Raji (cell line): ENCODE results near the gene SYT1.

ENCODE experiments used
- POLR2A ChIP-seq: IDR thresholded peaks from 2 replicates; pipeline ENCODE4 v1.6.1; 2011; ENCODE audit warnings: low read depth, low read length, control low read depth; ENCODE audit not compliant: insufficient read depth

SYT1 gene

DNA sequence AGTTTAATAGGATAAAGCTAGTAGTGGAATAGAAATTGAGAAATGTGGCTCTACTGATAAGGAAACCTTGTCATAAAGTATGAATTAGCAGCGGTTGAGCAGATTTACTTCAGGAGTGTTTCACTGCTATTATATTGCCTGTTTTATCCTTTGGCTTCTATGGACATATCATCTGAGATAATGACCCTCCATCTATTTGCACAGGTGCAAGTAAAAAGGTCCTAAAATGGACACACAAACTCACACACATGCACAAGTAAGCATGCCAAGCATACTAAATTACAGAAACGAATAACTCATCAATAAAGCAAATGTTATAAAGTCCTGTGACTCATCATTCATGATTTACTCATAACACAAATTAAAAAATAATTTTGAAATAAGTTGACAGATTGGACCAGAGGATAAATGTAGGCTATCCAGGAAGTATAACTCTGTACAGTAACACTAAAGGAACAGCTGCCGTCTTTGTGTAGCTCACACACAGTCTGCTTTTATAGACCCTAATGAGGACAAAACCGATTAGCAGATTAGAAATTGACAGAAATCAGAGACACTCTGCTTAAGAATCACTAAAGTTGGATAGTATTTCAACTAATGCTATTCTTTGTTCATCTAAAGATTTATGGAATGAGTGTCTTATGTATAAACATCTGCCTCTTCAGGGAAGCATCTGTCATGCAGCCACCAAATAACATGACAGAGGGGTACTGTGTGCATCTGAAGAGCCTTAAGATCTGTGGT is 73.9 kb downstream of the SYT1 start:
- TF ChIP-seq POLR2A: no peak

DNA sequence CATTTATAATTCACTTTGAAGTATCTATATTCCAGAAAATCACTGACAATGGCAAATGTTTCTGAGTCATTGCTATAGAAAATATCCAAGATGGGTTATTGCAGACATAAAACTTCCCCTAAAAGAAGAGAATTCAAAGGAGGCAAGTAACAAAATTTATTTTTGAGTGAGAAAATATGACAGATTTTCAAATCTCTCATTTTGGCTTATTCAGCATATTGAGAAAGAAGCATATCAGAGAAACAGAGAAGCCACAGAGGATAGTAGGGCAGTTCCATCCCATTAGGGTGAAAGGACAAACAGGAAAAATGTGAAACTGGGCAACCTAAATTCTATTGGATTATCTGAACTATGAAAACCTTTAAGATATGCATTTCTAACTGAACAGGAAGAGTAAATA is 85.0 kb downstream of the SYT1 start:
- no peak for TF ChIP-seq POLR2A

DNA sequence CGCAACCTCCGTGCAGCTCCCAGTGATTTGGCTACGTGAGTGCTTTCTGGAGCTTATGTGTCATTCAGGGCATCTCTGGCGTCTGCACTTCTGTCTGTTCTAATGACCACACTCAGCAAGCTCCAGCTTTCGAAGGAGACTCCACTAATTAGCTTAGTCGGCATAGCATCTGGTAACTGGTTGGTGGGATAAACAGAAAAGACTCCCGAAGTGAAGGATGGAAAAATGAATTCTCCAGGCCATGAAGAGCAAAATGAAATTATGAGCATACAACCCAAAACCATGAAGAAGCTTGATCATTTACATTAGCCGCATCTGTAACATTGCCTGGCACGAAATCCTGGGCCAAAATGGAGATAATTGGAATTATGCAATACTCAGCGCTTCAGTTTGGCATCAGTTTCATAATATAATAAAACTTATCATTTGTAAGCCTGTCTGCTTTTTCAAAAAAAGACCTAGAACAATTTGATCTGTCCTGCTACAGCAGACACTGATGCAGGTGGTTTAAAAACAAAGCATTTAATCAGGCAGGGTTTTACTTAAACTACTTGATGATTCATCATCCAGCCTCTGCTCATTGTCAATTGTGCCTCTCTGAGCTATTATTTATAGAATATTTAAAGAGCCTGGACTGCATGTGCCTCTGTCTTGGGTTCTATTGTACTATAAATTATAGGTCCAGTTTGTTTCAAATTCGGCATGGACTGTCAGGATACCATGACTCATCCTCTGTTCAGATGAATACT is 87.4 kb downstream of the SYT1 start:
- TF ChIP-seq POLR2A: no peak

DNA sequence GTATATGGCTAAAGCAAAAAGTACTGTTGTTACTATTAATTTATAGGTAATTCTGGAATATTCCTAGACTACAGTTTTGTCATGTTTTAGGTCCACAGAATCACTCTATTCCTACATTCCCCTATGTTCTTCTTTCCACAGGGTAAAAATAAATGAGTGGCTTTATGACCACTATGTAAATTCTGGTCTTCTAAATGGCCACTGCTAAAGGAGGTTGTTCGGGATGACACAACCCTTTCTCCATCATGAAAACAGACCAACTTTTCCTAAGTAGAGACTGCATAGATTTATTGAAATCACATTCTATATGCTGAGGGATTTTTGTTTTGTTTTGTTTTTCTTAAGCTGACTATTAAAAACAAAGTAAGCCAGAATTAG is 88.0 kb downstream of the SYT1 start:
- no peak for TF ChIP-seq POLR2A

DNA sequence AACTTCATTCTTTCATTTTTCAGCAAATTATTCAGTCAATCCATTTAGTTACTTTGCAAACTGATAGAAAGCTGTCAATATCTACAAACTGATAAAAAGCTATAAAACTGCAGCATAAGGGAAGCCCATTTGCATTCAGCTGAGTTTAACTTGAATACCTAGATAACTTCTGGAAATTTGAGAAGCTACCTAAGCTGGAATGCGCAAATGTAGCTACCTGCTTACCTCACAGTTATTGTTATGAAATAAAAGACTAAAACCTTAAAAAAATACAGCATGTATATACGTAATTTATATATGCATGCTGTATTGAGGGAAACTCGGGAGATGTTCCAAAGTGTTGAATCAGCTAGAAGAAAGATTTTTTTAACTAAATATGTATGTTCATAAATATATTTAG is 94.4 kb downstream of the SYT1 start:
- TF ChIP-seq POLR2A: no peak

DNA sequence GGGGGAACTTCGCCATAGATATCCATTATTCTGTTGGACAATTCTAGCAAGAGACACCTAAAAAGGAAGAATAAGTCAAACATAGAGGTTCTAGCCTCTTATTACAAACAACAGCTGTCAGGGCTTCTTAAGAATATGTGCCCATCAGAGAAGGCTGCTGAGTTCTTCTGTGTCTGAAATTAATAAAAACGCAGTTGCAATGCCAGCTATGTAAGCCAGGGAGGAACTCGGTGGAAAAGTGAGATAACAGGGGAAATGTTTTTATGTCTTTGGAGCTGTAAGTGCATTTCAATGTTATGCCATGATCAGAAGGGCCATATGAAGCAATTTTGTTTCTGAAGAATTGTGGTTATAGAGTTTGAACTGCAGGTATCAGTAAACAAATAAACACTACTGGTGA is 95.0 kb downstream of the SYT1 start:
- no peak for TF ChIP-seq POLR2A

DNA sequence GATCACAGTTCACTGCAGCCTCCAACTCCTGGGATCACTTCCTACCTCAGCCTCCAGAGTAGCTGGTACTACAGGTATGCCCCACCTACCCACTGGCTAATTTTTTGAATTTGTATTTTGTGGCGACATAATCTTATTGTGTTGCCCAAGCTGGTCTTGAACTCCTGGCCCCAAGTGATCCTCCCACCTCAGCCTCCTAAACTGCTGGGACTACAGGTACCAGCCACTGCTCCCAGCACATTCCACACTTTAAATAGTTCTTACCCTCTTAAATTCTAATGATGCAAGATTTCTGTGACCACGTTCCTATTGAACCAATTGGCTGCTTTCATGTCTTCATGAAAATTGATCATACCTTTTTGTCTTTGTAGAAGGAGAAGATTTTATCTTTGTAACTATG is 96.6 kb downstream of the SYT1 start:
- TF ChIP-seq POLR2A: no peak

DNA sequence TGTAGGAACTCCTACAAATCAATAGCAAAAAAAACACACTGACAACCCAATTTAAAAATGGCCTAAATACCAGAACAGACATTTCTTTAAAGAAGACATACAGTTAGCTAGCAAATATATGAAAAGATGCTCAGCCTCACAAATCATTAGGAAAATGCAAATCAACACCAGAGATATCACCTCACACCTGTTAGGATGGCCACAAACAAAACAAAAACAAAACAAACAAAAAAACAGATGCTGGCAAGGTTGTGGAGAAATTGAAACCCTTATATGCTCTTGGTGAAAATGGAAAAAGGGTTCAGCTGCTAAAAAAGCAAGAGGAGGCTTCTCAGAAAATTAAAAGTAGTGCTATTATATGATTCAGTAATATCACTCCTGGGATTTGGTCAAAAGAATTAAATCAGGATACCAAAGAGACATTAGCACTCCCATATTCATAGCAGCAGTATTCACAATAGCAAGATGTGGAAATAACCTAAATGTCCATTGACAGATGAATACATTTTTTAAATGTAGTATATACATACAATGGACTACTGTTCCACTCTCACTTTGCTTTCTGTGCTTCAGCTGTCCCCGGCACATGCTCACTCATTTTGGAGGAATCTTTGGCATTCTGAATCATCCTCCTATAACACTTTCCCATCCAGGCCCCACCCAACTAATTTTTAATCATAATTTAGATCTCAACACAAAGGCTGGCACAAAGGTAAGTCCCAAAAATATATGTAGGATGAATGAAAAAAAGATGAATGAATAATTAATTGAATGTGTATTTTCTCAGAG is 99.1 kb downstream of the SYT1 start:
- TF ChIP-seq POLR2A: no peak

DNA sequence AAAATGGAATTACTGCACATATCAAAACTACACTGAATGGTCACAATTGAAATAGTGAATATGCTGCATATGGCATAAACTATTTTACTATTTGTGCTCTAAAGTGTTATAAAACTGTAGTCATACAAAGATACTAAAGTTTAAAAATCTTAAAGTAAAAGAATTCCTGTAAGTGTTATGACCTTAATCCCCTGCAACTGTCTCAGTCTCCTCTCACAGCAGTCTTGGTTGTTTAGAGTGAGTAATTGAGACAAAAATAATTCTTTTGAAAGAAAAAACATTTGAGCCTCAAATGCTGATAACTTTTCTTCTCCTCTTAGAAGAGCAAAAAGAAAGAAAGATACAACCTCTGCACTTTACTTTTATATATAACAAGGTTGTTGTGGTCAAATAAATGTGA is 99.9 kb downstream of the SYT1 start:
- no peak for TF ChIP-seq POLR2A

DNA sequence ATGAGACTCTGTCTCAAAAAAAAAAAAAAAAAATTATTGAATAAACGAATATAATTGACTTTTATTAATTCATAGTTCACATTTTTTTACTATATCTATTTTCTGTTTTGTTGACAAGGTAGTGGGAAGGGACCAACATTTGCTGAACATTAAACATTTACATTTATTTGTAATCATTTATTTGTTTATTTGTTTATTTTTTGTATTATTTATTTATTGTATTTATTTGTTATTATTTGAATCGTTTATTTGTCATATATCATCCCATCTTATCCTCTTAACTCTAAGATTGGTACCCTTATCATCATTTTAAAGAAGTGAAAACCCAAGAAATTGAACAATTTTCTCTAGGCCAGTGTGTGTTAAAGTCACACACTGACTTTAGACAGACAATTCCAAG is 101.5 kb downstream of the SYT1 start:
- TF ChIP-seq POLR2A: no peak

DNA sequence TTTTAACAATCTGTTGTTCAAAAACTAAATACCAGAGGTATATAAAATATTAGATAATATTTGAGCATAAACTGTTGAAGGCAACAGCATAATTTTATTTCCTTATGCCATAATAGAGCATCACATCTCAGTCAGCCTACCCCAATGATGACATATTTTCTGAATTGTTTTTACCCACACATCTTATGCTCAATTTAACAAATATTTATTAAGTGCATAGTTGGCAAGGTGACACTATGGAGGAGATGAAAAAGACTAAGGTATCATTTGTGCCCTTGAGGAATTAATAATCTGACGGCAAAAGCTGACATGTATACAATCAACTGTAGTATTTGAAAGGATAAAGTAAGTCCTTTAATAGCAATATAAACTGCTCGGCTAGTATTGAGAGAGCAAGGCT is 102.4 kb downstream of the SYT1 start:
- TF ChIP-seq POLR2A: no peak

DNA sequence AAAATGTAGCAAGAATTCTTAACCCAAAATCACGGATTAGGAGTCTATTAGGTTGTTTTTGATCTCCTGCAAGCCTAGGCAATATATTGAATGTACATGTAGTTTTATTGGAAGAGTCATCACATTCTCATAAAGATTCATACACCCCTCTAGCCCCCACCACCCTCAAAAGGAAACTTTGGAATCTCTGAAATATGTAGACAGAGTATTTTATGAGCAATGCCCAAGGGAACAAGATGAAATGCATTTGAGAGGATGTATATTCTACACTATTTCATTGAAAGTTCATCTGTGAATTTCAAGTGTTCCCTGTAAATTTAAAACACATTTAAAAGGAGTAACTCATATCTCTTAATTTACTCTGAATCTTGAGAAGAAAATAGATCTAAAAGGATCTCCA is 103.7 kb downstream of the SYT1 start:
- TF ChIP-seq POLR2A: no peak

DNA sequence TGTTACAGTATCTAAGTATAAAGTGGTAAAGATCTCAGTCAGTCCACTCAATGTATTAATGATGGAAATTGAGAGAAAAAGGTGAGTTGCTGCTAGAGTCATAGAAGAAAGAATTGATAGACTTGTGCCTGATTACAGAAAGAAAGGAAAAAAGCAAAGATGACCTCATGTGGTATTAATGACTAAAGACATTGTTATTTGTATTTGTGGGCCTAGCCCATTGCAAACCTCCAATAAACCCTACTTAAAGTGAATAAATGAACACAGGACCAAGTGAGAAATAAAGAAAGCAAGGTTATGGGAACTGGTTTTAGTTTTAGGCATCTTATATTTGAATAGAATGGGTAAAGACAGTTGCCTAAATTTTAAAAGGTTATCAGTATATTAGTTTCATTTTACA is 105.5 kb downstream of the SYT1 start:
- TF ChIP-seq POLR2A: no peak

DNA sequence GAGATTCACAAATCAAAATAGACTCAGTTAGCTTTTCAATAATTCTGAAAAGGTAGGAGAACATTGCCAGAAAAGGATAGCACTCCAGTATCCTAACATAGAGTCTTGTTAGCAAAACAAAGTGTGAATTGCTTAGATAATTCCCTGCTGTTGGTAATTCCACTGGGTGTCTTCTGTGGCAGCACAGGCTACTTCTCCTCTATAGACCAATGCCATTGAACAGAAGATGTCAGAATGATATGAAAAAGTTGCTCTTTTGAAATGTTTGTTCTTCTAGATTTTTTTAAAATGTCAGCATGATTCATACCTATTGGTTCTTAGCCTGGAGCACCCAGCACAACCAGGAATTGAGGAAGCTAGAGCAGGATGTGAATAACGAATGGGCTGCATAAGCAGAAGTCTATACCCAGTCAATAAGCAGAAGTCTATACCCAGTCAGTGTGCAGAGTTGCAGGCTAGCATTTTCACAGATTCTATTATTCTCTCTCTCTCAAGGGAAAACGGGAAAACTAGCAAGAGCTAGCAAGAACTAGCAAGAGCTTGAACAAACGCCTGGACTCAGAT is 112.8 kb downstream of the SYT1 start:
- no peak for TF ChIP-seq POLR2A

DNA sequence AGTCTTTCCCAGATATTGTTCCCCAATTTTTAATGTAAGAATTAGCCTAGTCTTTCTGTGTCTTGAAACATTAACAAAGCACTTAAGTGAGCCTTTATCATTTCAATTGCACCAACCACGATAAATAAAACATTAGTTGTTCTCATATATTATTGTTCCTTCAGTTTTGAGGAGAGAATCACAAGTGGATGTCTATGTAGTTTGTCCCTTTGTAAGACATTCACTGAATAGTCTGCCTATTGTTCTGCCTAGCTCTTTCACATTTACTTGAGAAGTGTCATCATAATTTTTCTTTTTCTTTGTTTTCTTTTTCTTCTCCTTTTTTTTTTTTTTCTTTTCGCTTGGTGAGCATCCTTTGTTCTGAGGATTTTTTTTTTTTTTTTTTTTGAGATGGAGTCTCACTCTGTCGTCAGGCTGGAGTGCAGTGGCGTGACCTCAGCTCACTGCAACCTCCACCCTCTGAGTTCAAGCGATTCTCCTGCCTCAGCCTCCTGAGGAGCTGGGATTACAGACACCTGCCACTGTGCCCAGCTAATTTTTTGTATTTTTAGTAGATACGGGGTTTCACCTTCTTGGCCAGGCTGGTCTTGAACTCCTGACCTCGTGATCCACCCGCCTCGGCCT is 129.7 kb downstream of the SYT1 start:
- TF ChIP-seq POLR2A: no peak

DNA sequence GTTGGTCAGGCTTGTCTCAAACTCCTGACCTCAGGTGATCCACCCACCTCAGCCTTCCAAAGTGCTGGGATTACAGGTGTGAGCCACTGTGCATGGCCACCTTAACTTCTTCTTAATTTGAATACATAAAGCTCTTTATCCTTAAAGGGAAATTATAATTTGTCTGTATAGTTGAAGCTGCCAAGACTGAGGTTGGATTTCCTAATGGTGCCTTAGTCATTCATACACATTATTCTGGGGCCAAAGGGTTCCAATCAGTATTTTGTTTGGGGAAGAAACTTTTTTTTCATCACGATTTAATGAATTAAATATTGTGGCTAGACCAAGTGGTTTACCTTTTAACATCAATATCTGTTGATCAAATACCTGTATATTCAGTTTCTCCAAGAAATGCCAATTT is 135.9 kb downstream of the SYT1 start:
- TF ChIP-seq POLR2A: no peak

DNA sequence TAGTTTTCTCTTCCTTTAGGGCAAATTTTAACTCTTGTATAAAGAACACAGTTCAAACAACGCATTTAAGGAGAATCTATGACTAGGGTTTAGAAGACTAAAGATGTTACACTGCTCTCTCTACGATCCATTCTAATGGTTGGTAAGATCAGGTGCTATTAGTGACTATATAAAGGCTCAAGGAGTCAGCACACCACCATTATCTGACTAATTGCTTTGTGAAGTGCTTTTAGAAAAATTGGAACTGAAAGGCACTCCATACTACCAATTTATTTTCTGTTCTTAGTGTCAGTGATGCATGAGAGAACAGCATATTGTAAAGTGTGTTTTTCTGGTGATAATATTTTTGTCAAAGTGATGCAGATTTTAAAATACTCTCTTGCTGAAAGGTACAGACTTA is 136.8 kb downstream of the SYT1 start:
- TF ChIP-seq POLR2A: no peak
